H54 (cell line): ENCODE results near the gene ZFAND6.
"Not testable (repeated sequence)": the region's sequence is repeated elsewhere in the genome, so short reads cannot be mapped to it uniquely, and the experiment has no call there.

ENCODE experiments used
- DNase-seq: peaks from one replicate; pipeline ENCODE4 v3.0.0; 2011; ENCODE audit warnings: low spot score, mixed read lengths; ENCODE audit not compliant: insufficient read length
- FAIRE-seq: peaks from 3 replicates; lab custom pipeline; 2011; peaks lifted over from hg19 to GRCh38; lab: Jason Lieb, UNC
- POLR2A ChIP-seq: IDR thresholded peaks from 2 replicates; pipeline ENCODE4 v1.6.1; 2011; ENCODE audit warnings: low read depth, mild to moderate bottlenecking, low read length

The ZFAND6 gene

DNA sequence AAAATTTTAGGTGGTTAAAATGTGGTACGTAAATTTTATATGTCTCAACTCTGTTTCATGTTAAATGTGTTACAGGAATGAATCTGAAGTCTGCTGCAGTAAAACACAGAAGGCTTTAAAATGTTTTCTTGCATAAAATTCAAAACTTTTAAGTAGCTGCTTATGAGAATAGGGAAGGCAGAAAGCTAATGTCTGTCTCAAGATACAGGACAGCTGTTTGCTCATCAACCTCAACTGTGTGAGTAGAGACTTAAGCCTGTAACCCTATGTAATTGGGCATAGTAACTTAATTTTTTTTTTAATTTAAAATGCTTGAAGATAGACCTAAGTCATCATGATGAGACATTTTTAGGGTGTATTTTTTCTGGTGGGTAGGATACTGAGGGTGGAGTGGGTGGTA is 38.9 kb downstream of the ZFAND6 start:
- TF ChIP-seq POLR2A, result no peak
- no peak for DNase-seq
- FAIRE-seq, result no peak

DNA sequence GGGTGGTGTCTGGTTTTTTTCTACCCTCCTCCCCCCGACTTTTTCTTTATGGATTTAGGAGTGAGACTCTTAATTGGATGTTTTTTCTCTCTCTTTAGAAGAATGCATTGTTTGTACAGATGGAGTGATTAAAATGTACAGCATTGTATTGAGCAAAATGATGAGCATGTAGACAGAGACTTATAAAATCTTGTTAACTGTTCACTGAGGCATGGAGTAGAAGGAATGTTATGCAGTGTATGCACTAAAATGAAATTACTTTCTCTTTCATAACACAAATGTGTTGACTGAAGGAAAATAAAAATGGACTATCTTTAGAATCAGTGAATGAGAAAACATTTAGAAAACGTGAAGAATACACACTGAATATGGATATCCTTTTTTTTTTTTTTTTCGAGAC is 39.8 kb downstream of the ZFAND6 start:
- no peak for DNase-seq
- TF ChIP-seq POLR2A, result no peak
- FAIRE-seq, result no peak

DNA sequence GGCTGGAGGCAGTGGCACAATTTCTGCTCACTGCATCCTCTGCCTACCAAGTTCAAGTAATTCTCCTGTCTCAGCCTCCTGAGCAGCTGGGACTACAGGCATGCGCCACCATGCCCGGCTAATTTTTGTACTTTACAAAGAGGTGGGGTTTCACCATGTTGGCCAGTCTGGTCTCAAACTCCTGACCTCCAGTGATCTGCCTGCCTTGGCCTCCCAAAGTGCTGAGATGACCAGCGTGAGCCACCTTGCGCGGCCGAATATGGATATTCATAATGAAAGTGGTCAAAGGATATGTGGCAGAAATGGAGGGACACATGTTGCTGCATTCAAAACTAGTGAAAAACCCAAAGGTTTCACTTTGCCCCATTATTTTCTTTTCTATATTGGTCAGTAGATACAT is 40.2 kb downstream of the ZFAND6 start:
- not testable (repeated sequence) for FAIRE-seq, DNase-seq

DNA sequence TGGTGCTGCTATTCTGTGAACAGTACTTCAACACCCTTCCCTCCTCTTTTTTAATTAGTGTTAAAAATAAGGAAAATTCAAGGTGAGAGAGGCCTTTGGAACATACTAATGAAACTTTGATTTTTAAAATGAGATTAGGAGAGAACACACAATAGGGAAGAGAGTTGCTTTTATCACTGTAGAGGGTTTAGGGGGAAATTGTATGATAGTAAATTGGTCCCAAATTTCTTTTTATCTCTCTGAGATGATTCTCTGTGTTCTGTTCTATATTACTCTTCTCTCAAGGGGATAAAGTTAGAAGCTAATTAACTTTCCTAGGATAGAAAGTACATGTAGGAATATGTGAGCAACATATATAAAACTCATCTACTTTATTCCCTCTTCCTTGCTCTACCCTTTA is 40.8 kb downstream of the ZFAND6 start:
- DNase-seq, result no peak
- no peak for FAIRE-seq
- TF ChIP-seq POLR2A, result no peak

DNA sequence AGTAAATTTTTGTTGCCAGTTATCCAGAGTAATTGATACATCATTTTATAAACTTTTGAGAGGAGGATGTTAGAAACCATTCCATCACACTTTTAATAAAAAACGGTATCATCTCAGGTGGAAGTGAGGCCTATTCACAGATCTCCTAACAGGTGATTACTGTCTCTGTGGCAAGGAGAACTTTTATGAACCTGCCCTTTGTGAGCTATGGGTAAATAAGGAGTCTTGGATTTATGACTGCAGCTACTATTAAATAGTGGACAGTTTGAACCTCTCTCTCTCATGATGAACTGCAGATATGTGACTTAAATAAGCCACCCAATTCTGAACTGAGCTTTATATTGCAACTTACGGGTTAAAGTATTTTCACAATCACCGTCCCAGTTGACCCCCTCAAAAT is 45.7 kb downstream of the ZFAND6 start:
- no peak for TF ChIP-seq POLR2A
- DNase-seq, result no peak
- FAIRE-seq, result no peak

DNA sequence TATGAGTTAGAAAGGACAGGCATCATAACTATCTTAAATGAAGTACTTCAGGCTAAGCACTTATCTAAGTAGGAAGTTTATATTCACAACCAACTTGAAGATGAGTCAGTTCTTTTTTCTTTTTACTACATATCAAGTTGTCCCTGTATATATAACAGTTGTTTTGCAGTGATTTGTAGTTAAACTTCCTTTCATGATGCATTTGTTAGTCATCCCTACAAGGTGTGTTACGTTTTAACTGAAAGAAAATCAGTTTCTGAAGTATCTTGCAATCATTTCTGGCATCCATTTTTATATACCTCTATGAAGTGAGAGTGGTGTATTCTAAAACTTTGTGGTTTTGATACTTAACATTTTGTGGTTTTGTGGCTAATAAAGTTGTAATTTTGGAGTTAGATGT is 46.1 kb downstream of the ZFAND6 start:
- FAIRE-seq (peak; percentile 77), DNase-seq (no peak)
- no peak for TF ChIP-seq POLR2A

DNA sequence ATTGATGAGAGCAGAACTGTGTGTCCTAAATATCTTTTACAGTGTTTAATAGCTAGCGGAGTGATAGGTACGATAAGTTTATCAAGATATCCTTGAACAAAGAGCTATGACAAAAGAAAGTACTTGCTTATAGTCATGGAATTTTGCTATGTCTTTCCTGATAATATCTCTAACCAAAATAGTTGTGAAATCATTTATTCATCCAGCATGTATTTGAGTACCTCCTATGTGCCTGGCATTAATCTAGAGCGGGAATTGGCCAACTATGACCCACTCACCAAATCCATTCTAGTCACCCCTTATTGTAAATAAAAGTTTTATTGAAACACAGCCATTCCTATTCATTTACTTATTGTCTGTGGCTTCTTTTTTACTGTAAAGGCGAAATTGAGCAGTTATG is 46.6 kb downstream of the ZFAND6 start:
- TF ChIP-seq POLR2A, result no peak

DNA sequence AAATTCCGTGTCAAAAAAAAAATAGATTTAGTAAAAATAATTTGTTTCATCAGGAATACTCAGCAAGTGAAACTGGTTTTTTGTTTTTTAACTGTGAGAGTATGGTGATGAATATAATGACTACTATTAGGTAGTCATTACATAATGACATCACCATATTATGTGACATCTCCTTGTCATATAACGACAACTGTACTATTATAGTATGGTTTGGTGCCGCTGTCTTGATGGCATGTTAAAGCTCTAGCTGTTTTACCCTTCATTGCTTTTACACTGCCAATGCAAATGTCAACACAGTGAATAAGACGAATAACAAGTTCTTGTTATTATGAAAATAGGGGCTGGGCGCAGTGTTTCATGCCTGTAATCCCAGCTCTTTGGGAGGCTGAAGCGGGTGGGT is 47.7 kb downstream of the ZFAND6 start:
- TF ChIP-seq POLR2A, result no peak
- no peak for FAIRE-seq

More for the DNA sequence above, 46.6 kb downstream of the ZFAND6 start:
- FAIRE-seq (no peak), DNase-seq (no peak)

DNA sequence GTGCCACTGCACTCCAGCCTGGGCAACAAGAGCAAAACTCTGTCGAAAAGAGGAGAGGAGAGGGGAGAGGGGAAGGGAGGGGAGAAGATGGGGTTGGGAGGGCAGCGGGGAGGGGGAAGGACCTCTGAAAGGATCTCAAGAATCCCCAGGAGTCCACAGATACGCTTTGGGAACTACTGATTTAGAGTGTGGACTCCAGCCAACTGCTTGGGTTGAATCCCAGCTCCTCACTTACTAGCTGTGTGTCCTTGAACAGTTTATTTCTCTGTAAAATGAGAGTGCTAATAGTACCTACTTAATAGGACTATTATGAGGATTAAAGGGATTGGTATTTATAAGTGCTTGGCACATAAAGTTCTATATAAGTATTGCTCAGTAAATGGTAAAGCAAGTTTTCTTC is 48.3 kb downstream of the ZFAND6 start:
- FAIRE-seq (no peak), DNase-seq (no peak)
- TF ChIP-seq POLR2A, result no peak

More for the DNA sequence above, 47.7 kb downstream of the ZFAND6 start:
- no peak for DNase-seq

DNA sequence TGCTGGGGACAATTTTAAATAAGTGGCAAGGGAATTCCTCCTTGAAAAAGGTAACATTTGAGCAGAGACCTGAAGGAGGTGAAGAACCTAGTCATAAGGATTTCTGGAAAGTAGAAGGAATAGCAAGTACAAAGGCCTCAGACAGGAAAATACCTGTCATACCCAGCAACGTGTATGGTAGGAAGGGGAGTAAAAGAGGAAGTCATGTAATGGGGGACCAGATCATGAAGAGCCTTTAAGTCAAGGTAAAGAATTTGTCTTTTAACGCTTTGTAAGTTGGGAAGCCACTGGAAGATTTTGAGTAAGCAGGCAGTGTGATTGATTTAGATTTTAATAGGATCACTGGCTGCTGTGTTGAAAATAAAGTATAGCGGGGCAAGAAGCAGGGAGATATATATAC is 49.9 kb downstream of the ZFAND6 start:
- FAIRE-seq, result no peak
- DNase-seq, result no peak
- no peak for TF ChIP-seq POLR2A

DNA sequence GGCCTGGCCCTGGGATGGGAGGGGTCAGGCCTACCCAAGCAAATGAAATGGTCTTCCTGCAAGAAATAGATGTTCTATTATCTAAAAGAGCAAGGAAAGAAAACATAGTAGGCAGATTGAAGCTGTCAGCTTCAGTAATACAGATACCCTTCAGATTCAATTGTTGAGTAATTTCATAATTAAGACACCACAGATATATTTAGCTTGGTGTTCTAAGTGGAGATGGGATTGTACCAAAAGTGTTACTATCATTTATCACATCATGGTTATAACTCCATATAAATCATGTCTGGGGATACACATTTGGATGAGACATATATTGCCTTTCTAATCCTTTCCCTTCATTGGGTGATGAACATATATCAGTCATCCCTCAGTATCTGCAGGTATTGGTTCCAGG is 51.4 kb downstream of the ZFAND6 start:
- TF ChIP-seq POLR2A, result no peak
- FAIRE-seq (no peak), DNase-seq (no peak)

DNA sequence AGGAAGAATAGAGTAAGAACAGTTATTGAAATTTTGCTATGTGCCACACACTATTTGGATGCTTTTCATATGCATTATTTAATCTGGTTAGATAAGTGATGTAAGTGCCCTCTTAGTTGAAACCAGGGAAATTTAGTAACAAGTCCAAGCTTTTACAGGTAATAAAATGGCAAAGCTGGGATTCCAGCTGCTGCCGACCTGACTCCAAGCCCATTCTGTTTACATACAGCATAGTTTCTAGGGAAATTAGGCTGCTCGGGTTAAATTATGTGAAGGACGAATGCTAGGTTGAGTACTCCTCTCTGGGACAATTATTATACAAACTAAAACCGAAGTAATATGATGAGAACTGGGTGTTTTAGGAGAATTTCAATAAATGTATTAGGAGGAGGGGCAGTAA is 54.6 kb downstream of the ZFAND6 start:
- no peak for DNase-seq
- FAIRE-seq, result no peak
- TF ChIP-seq POLR2A, result no peak

DNA sequence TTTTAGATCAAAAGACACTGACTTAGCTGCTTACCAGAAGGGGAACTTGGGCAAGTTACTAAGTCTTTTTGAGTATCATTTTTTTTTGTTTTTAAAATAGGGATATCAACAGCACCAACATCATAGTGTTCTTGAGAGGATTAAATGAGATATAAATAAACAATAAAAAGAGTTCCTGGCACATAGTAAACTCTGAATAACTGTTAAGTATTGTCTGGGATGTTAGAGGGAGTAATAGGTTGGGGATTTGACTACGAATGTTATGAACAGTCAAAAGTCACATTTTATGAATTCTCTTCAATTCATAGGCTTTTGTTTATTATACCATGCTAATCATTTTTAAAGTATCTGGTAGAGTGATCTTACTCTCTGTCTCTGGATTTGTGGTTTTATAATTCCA is 55.5 kb downstream of the ZFAND6 start:
- TF ChIP-seq POLR2A, result no peak
- FAIRE-seq (no peak), DNase-seq (no peak)

DNA sequence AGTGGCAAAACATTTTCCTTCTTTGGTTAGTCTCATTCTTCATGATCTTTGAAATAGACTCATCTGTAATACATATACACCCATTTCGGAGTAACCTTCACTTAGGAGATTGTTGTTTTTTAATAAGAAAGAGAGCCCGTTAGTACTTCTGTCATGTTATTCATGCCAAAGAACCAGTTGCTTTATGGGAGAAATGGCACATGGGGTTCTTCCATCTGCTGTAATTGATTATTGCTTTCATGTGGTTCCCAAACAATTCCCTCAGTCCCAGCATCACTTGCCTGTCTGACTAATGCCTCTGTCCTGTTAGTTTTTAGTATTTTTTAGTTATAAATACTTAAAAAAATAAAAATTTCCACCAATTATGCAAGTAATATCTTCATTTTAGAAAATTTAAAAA is 59.5 kb downstream of the ZFAND6 start:
- FAIRE-seq (no peak), DNase-seq (no peak)
- no peak for TF ChIP-seq POLR2A

DNA sequence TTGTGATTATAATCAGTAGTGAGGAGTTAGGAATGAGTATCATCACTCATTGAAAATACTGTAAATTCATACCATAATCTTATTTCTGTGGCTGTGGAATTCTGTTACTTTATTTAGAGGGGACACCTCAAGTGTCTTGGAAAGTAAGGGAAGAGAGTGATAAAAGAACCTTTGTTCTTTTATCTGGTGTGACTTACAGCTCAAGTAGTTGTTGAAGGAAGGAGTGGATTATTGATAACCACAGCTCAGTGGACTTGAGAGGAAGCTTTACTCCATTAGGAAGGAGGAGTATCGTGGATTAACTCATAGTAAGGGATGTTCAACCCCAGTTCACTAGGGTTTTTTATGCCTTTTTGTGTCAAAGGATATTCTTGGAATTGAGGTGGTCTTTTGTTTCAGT is 61.2 kb downstream of the ZFAND6 start:
- no peak for TF ChIP-seq POLR2A
- FAIRE-seq (no peak), DNase-seq (no peak)

DNA sequence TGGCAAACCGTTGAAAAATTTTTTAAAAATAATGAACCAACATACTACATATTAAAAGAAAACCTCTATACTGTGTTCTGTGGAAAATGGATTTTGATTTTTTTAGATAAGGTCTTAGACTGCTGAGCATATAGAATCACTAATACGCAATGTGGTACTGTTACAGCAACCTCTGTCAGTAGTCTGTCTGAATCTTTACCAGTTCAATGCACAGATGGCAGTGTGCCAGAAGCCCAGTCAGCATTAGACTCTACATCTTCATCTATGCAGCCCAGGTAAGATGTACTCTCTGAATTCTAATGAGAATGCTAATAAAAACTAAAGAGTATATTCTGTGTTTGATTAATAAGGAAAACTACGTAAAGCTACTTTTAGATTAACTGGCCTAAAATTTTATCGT is 62.1 kb downstream of the ZFAND6 start:
- DNase-seq (no peak), FAIRE-seq (no peak)
- no peak for TF ChIP-seq POLR2A
